ENCODE measurements around the gene FAM174C.

GRCh38 chr19:1263188-1263587 lies 12.1 kb upstream of the FAM174C start:
- TF ChIP-seq POLR2A (IDR thresholded peaks at IDR 0.05): no peak
- no peak for TF ChIP-seq CTCF (IDR thresholded peaks at IDR 0.05)

Data from thyroid gland (tissue), 4 donors.